Activated CD4-positive, alpha-beta T cell treated with anti-CD3 and anti-CD28 coated beads for 36 hours (primary cell): Measurements from ENCODE around the gene PCP2. TPM values are rescaled to one million over a fixed set of nuclear protein-coding genes. Genes with fewer than 3 reads are reported as not detected.
A peak's percentile ranks its signal among the peaks of the same experiment; 100 is the strongest.

ENCODE experiments used
- ATAC-seq: fragments of 200-7000 bp; cut with Tn5 transposase; one replicate; pipeline ENCODE4 v1.10.0; 2021; ENCODE audit warnings: mild to moderate bottlenecking, moderate library complexity
- CTCF ChIA-PET: fragments of 350-600 bp; sonication (Branson Sonifier 250); formaldehyde crosslinking; loops from one replicate; lab custom pipeline; 2021; ENCODE audit warnings: antibody characterized with exemption; lab: Charles Lee
- POLR2A ChIA-PET: fragments of 350-600 bp; sonication (Branson Sonifier 250); formaldehyde crosslinking; loops from one replicate; lab custom pipeline; 2021; ENCODE audit warnings: antibody characterized with exemption, inconsistent platforms; lab: Charles Lee
- DNase-seq: peaks from one replicate; pipeline ENCODE4 v3.0.0-alpha.2; 2020
- H3K27ac Mint-ChIP-seq: one replicate; pipeline ENCODE4 v1.8.0; 2021; ENCODE audit warnings: mixed read lengths
- H3K27me3 Mint-ChIP-seq: one replicate; pipeline ENCODE4 v1.8.0; 2021; ENCODE audit warnings: mixed read lengths
- H3K36me3 Mint-ChIP-seq: one replicate; pipeline ENCODE4 v1.8.0; 2021; ENCODE audit warnings: low read depth, mixed read lengths
- H3K4me1 Mint-ChIP-seq: one replicate; pipeline ENCODE4 v1.8.0; 2021; ENCODE audit warnings: mixed read lengths
- H3K4me3 Mint-ChIP-seq: one replicate; pipeline ENCODE4 v1.8.0; 2021; ENCODE audit warnings: mild to moderate bottlenecking, moderate library complexity, mixed read lengths
- H3K9me3 Mint-ChIP-seq: one replicate; pipeline ENCODE4 v1.8.0; 2021; ENCODE audit warnings: low read depth, mixed read lengths
- intact Hi-C, 2 experiments: fragments of 100-400 bp; cut with DNase I in 1 of 2; cut with micrococcal nuclease in 1 of 2; formaldehyde crosslinking; loops; one replicate each; pipeline versions ENCODE4 v1.14.2 to v1.15.1; 2022 to 2024; cut with DNase I, micrococcal nuclease
- total RNA-seq, 2 experiments: library from RNA; stranded (reverse); gene quantifications; one replicate each; pipeline ENCODE4 v1.2.3, GENCODE V29; 2021

Gene PCP2
- total RNA-seq, 2 experiments from 2014 or later: 1.7 to 1.8 TPM

DNA sequence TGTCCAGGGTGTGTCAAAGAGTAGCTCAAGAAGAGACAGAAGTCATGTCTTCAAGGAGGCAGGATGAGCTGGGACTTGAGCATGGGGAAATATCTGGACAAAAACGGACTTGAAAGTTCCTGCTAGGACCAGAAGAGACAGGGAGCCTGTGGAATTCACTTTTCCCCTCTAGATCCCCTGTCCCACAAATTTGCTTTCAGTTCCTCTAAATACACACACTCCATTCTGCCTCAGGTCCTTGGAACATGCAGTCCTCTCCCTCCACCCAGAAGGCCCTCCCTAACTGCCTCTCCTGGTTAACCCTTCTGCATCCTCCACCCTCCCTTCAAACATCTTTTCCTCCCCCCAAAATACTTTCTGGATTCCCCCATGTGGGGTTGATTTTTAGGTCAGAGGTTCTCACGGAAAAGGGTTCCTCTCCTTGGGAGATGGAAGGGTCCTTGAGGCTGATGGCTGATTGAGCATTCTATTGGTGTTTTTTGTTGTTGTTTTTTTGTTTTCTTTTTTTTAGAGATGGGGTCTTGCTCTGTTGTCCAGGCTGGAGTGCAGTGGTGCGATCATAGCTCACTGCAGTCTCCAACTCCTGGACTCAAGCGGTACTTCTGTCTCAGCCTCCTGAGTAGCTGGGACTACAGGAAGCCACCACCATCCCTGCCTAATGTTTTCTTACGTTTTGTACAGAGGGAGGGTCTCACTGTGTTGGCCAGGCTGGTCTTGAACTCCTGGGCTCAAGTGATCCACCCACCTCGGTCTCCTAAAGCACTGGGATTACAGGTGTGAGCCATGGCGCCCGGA is 28.4 kb upstream of the PCP2 start:
- Mint-ChIP-seq H3K27me3 (peaks cover 3% of the 10 kb centered on the region), H3K36me3 (no peaks in the 10 kb centered on the region), H3K4me1 (peaks cover 17% of the 10 kb centered on the region), H3K9me3 (no peaks in the 10 kb centered on the region), H3K27ac (no peak overlapping the region), H3K4me3 (no peak overlapping the region)
- intact Hi-C loops: no loop called here
- POLR2A ChIA-PET: interaction anchor here (0.6 kb wide), 1 partner anchor 301 kb away, joined by 3 read pairs; no protein-coding TSS in a partner anchor
- DNase-seq: no peak
- CTCF ChIA-PET: interaction anchor here (0.6 to 0.8 kb wide), 2 partner anchors 130 to 772 kb away, joined by 3 read pairs; no protein-coding TSS in a partner anchor
- no peak for ATAC-seq

DNA sequence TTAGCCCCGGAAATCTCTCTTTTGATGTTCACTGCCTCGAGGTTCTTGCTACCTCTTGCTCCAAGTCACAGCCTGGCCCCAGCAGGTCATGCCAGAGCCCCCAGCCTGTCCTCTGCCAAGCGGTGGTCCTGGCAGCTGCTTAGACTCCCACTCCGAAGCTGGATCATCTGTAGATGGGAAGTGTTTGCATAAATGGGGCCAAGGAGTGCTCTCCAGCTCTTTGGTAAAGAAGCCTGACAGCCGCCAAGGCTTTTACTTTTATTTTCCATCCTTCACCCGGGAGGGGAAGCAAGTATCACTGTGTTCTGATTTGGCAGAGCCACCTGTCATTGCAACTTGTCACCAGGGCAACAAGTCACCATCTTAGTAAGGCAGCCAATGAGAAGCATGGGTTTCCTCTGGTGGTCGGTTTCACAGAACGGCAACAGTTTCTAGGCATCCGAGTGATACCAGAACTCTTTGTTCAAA is 24.7 kb upstream of the PCP2 start:
- H3K27me3 Mint-ChIP-seq: no peaks in the 10 kb centered on the region
- intact Hi-C loops: loop anchor here in 1 of 2 experiments (1.0 kb wide), 1 partner anchor 23 kb away; no protein-coding TSS in a partner anchor
- peaks cover 23% of the 10 kb centered on the region for H3K4me1 Mint-ChIP-seq
- H3K27ac Mint-ChIP-seq: peak overlapping the region; percentile 79
- H3K9me3 Mint-ChIP-seq: no peaks in the 10 kb centered on the region
- peak overlapping the region; percentile 65 for H3K4me3 Mint-ChIP-seq
- CTCF ChIA-PET: interaction anchor here (0.6 to 2.1 kb wide), 6 partner anchors 16 to 794 kb away, joined by 3 to 8 read pairs (median 3); partner anchors contain the start of gene TRAPPC5
- POLR2A ChIA-PET: interaction anchor here (0.6 kb wide), 1 partner anchor 14 kb away, joined by 3 read pairs; no protein-coding TSS in a partner anchor
- DNase-seq (peak; percentile 71), ATAC-seq (peak; percentile 91)
- no peaks in the 10 kb centered on the region for H3K36me3 Mint-ChIP-seq

DNA sequence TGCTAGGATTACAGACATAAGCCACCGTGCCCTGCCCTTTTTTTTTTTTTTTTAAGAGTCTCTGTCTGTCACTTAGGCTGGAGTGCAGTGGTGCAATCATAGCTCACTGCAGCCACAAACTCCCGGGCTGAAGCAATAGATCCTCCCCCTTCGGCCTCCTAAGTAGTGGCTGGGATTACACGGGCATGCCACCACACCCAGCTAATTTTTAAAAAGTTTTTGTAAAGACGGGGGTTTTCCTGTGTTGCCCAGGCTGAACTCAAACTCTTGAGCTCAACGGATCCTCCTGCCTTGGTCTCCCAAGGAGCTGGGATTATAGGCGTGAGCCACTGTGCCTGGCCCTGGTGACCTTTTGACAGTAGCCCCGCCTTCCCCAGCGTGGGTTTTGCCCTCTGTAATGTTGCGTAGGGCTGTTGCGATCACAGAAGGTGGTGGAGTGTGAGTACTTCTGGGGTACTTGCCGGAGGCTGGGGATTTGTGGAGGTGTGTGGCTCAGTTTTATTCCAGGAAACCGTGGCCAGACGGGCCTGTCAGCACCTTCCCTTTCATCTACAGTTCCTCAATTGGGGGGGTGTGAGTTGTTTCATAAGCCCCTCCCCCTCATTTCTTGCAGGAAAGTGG is 23.7 kb upstream of the PCP2 start:
- Mint-ChIP-seq H3K4me1 (peaks cover 28% of the 10 kb centered on the region), H3K4me3 (no peak overlapping the region), H3K27me3 (no peaks in the 10 kb centered on the region), H3K36me3 (no peaks in the 10 kb centered on the region), H3K9me3 (no peaks in the 10 kb centered on the region), H3K27ac (peak overlapping the region; percentile 37)
- intact Hi-C loops: no loop called here
- CTCF ChIA-PET: interaction anchor here (1.1 to 2.1 kb wide), 3 partner anchors 12 to 24 kb away, joined by 4 to 8 read pairs (median 4); partner anchors contain the start of genes RETN and TRAPPC5
- peak; percentile 72 for ATAC-seq
- peak; percentile 74 for DNase-seq
- POLR2A ChIA-PET: no interaction called here

DNA sequence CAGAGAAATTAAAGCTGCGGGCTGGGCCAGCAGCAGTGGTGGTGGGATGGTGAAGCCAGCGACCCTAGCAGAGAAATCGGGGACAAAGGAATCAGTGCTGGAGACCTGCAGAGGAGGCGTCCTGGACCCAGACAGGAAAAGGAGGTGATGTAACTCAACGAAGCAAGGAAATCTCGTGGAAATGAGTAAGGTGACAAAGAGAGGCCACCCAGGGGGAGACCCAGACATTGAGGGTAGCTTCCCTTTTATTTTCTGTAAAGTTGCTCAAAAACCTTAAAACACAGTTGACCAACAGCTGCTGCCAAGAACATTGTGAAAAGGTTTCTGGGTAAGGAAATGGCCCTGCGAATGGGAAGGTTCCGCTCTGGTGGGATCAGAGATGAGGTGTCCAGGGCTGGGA is 22.1 kb upstream of the PCP2 start:
- Mint-ChIP-seq H3K4me3 (no peak overlapping the region), H3K4me1 (peaks cover 31% of the 10 kb centered on the region), H3K27me3 (no peaks in the 10 kb centered on the region), H3K27ac (no peak overlapping the region), H3K36me3 (no peaks in the 10 kb centered on the region), H3K9me3 (no peaks in the 10 kb centered on the region)
- CTCF ChIA-PET: interaction anchor here (0.7 to 1.4 kb wide), 3 partner anchors 25 to 290 kb away, joined by 3 read pairs; partner anchors contain the start of gene TRAPPC5
- intact Hi-C loops: no loop called here
- POLR2A ChIA-PET: interaction anchor here (0.5 to 0.6 kb wide), 2 partner anchors 20 to 249 kb away, joined by 3 read pairs; no protein-coding TSS in a partner anchor
- DNase-seq: no peak
- ATAC-seq: no peak

DNA sequence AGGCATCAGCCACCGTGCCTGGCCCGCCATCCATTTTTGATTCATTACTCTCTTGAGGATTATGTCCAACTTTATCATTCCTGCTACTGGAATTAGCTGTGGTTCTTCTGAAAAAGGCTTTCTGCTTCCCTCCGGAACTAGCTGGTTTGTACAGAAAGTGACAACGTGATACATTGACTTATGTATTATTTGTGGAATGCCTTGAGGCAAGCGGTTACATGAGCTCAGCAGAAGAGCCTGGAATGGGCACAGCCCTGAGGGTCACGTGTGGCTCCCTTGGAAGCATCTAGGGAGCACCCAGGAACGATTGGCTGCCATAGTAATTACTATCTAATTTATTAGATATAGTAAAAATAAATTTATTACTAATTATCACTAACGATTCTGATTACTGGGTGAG is 20.9 kb upstream of the PCP2 start:
- DNase-seq: no peak
- Mint-ChIP-seq H3K4me3 (no peak overlapping the region), H3K27me3 (no peaks in the 10 kb centered on the region), H3K27ac (no peak overlapping the region), H3K4me1 (peaks cover 31% of the 10 kb centered on the region), H3K36me3 (no peaks in the 10 kb centered on the region), H3K9me3 (no peaks in the 10 kb centered on the region)
- ChIA-PET CTCF (interaction anchor here (0.7 to 1.2 kb wide), 3 partner anchors 24 to 86 kb away, joined by 3 to 4 read pairs (median 3); partner anchors contain the start of gene TRAPPC5), POLR2A (interaction anchor here (0.6 kb wide), 1 partner anchor 9 kb away, joined by 3 read pairs; no protein-coding TSS in a partner anchor)
- intact Hi-C loops: no loop called here
- ATAC-seq: no peak

DNA sequence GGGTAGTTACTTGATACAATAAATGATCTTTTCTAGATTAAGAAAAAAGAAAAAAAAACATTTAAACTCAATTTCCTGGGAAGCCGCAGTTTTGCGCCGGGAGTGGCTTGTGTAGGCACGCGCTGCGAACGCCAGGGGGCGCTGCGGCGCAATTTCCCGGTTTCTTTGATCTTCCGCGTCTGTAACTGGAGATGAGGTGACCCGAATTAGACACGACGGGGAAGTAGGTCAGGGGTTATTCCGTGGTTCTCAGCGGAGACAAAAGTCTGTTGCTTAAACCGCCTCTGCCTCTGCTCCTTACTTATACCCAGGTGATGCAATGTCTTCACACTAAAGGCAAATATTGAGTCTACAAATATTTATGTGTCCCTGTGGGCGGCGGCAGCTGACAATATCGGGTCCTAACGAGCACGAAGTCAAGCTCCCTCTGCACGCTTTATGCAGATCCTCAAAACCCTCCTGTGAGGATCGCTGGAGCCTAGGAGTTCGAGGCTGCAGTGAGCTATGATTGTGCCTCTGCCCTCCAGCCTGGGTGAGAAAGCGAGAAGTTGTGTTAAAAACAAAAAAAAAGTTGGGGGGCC is 18.6 kb upstream of the PCP2 start:
- CTCF ChIA-PET: interaction anchor here (0.6 to 3.3 kb wide), 10 partner anchors 8 to 199 kb away, joined by 3 to 24 read pairs (median 6); partner anchors contain the start of genes PET100, STXBP2, TRAPPC5 and XAB2

DNA sequence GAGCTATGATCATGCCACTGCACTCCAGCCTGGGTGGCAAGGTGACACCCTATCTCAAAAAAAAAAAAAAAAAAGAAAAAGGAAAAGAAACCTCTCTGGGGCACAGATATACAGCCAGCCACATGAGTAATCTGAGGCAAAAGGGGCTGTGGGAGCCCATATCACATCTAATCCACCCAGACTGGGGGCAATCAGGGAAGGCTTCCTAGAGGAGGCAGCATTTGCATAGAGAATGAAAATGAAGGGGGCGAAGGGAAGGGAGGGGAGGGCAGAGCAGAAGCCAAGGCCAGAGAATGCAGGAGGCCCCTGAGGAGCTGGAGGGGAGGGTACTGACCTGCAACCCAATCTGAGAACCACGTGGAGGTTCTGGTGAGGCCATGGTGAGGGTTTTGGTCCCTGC is 16.6 kb upstream of the PCP2 start:
- CTCF ChIA-PET: interaction anchor here (3.3 kb wide), 1 partner anchor 150 kb away, joined by 24 read pairs; no protein-coding TSS in a partner anchor
- DNase-seq (no peak), ATAC-seq (no peak)
- Mint-ChIP-seq H3K4me1 (peaks cover 8% of the 10 kb centered on the region), H3K9me3 (no peaks in the 10 kb centered on the region), H3K27me3 (no peaks in the 10 kb centered on the region), H3K27ac (no peak overlapping the region), H3K36me3 (no peaks in the 10 kb centered on the region), H3K4me3 (no peak overlapping the region)
- intact Hi-C loops: no loop called here
- POLR2A ChIA-PET: no interaction called here

More for the DNA sequence above, 18.6 kb upstream of the PCP2 start:
- H3K4me3 Mint-ChIP-seq: peak overlapping the region; percentile 37
- H3K9me3 Mint-ChIP-seq: no peaks in the 10 kb centered on the region
- POLR2A ChIA-PET: interaction anchor here (0.5 to 0.6 kb wide), 3 partner anchors 48 to 704 kb away, joined by 4 to 6 read pairs (median 4); no protein-coding TSS in a partner anchor
- ATAC-seq (peak; percentile 85), DNase-seq (peak; percentile 92)
- H3K27me3 Mint-ChIP-seq: no peaks in the 10 kb centered on the region
- peak overlapping the region; percentile 61 for H3K27ac Mint-ChIP-seq
- peaks cover 17% of the 10 kb centered on the region for H3K4me1 Mint-ChIP-seq
- no peaks in the 10 kb centered on the region for H3K36me3 Mint-ChIP-seq
- intact Hi-C loops: loop anchor here (1.0 to 2.0 kb wide), 4 partner anchors 27 to 149 kb away; partner anchors contain the start of gene TRAPPC5 (in 1 of the 2)

DNA sequence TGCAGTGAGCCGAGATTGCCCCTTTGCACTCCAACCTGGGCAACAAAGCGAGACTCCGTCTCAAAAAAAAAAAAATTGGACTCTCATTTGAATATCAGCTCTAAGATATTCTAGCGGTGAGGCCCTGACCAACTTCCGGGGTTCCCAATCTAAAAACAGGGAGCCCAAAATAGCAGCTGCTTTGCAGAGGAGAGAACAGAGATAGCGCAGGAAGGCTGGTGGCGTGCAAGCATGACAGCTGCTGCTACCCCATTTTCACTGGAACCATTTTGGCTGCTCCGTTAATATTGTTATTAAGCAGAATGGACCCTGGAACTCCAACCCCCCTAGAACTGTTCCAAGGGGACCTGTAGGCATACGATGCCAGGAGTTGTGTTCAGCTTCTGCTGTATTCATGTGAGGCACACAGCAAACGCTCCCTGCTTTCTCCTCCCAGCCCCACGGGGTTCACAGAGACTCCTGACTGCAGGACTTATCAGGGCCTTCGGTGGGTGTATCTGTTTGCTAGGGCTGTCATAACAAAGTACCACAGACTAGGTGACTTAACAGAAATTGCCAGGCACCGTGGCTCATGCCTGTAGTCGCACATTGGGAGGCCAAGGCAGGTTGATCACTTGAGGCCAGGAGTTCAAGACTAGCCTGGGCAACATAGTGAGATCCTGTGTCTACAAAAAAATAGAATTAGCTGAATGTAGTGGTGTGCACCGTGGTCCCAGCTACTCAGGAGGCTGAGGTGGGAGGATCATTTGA is 14.9 kb upstream of the PCP2 start:
- Mint-ChIP-seq H3K27ac (no peak overlapping the region), H3K4me1 (peaks cover 8% of the 10 kb centered on the region), H3K4me3 (no peak overlapping the region), H3K36me3 (peaks cover 4% of the 10 kb centered on the region), H3K27me3 (no peaks in the 10 kb centered on the region), H3K9me3 (no peaks in the 10 kb centered on the region)
- ChIA-PET POLR2A (interaction anchor here (0.7 kb wide), 1 partner anchor 707 kb away, joined by 8 read pairs; no protein-coding TSS in a partner anchor), CTCF (interaction anchor here (0.7 to 1.4 kb wide), 5 partner anchors 33 to 221 kb away, joined by 3 to 5 read pairs (median 3); partner anchors contain the start of gene TRAPPC5)
- no peak for DNase-seq
- no peak for ATAC-seq
- intact Hi-C loops: no loop called here

DNA sequence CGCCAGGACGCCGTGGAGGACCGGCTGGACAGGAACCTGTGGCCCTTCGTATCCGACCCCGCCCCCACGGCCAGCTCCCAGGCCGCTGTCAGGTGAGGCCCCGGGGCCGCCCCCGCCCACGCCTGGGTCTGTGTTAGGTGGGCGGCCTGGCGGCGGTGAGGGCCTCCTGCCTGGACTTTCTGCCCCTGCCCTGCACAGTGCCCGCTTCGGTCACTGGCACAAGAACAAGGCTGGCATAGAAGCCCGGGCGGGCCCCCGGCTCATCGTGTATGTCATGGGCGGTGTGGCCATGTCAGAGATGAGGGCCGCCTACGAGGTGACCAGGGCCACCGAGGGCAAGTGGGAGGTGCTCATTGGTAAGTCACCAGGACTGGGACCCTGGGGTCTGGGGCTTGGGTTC is 13.6 kb upstream of the PCP2 start:
- Mint-ChIP-seq H3K36me3 (peaks cover 4% of the 10 kb centered on the region), H3K27ac (no peak overlapping the region), H3K27me3 (no peaks in the 10 kb centered on the region), H3K9me3 (no peaks in the 10 kb centered on the region), H3K4me1 (peaks cover 2% of the 10 kb centered on the region), H3K4me3 (no peak overlapping the region)
- ChIA-PET POLR2A (no interaction called here), CTCF (no interaction called here)
- intact Hi-C loops: no loop called here
- ATAC-seq (no peak), DNase-seq (no peak)

DNA sequence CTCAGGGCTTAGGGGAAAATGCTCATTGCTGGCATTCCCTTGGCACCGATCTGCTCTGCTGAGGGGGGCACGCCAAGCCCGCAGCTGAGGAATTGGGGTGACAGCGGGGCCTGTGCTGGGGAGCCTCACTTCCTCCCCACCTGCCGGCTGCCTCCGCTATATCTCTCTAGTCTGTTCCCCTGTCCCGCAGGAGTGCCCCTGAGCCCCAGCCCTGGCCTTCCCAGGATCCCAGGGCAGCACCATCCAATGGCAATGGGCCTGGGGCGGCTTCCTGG is 12.8 kb upstream of the PCP2 start:
- intact Hi-C loops: no loop called here
- Mint-ChIP-seq H3K27ac (no peak overlapping the region), H3K36me3 (peaks cover 4% of the 10 kb centered on the region), H3K9me3 (no peaks in the 10 kb centered on the region), H3K4me3 (no peak overlapping the region), H3K27me3 (no peaks in the 10 kb centered on the region), H3K4me1 (no peaks in the 10 kb centered on the region)
- POLR2A ChIA-PET: no interaction called here
- DNase-seq (no peak), ATAC-seq (no peak)
- CTCF ChIA-PET: no interaction called here
